Fibroblast of lung (primary cell): ENCODE data around the gene XRCC3.

Experiments used
- CTCF ChIP-seq, 2 donors: IDR thresholded peaks in 1 of 2; conservative IDR thresholded peaks in 1 of 2; 1 replicate in 1 of 2; 2 replicates in 1 of 2; pipeline ENCODE4 v1.5.1; 2011 to 2012; ENCODE audit warnings: low read length in 2 of 2, control low read depth in 1 of 2, inconsistent platforms in 1 of 2, low read depth in 1 of 2, mild to moderate bottlenecking in 1 of 2
- EZH2 ChIP-seq: IDR thresholded peaks from 2 replicates; pipeline ENCODE4 v1.5.1; 2012; ENCODE audit warnings: low read length, control low read depth, mild to moderate bottlenecking; ENCODE audit errors: missing control alignments

GRCh38 chr14:103685276-103686211 is 29.7 kb downstream of the XRCC3 start:
- TF ChIP-seq EZH2, result no peak
- no peak for TF ChIP-seq CTCF (conservative IDR thresholded peaks at IDR 0.05 in 1 of 2, IDR thresholded peaks at IDR 0.05 in 1 of 2; ENCODE audit: low read depth in 1 of 2, low read length in 2 of 2)
